ENCODE measurements around the gene FAM83C. TPM values are rescaled to one million over a fixed set of nuclear protein-coding genes. Genes with fewer than 3 reads are reported as not detected.

FAM83C gene
- not detected for total RNA-seq

GRCh38 chr20:35291654-35292503 is at the start of gene FAM83C:
TSS of gene FAM83C (minus strand) at chr20:35292425. CDS start at chr20:35292304, 121 bp downstream.
- H3K4me3 ChIP-seq (ENCODE audit: low read length in 3 of 3), result no peak within 1 kb of the TSS
- H3K9me3 ChIP-seq (ENCODE audit: control insufficient read depth in 3 of 3, low read length in 3 of 3), result no peaks in the 10 kb centered on the region
- peaks cover 38 to 51% (median 48%) of the 10 kb centered on the region in 3 donors for H3K27me3 ChIP-seq (ENCODE audit: control insufficient read depth in 3 of 3, insufficient read depth in 3 of 3, low read length in 3 of 3)
- H3K9ac ChIP-seq (ENCODE audit: low read depth in 1 of 3, low read length in 3 of 3), result no peak within 1 kb of the TSS
- H3K36me3 ChIP-seq (ENCODE audit: control insufficient read depth in 3 of 3, insufficient read depth in 3 of 3, low read length in 3 of 3), result no peaks in the 10 kb centered on the region
- no peaks in the 10 kb centered on the region for H3K4me1 ChIP-seq (ENCODE audit: control insufficient read depth in 3 of 3, insufficient read depth in 3 of 3, low read length in 3 of 3)
- H3K27ac ChIP-seq (ENCODE audit: low read depth, low read length), result no peak within 1 kb of the TSS

GRCh38 chr20:35341366-35342028 is 49.3 kb upstream of the FAM83C start:
- H3K27me3 ChIP-seq (ENCODE audit: control insufficient read depth in 3 of 3, insufficient read depth in 3 of 3, low read length in 3 of 3), result no peaks in the 10 kb centered on the region
- peaks cover 15 to 17% (median 17%) of the 10 kb centered on the region in 3 donors for H3K36me3 ChIP-seq (ENCODE audit: control insufficient read depth in 3 of 3, insufficient read depth in 3 of 3, low read length in 3 of 3)
- peaks cover 0 to 18% (median 9%) of the 10 kb centered on the region in 3 donors for H3K4me1 ChIP-seq (ENCODE audit: control insufficient read depth in 3 of 3, insufficient read depth in 3 of 3, low read length in 3 of 3)
- no peak overlapping the region for H3K27ac ChIP-seq (ENCODE audit: low read depth, low read length)
- H3K4me3 ChIP-seq (ENCODE audit: low read length in 3 of 3), result no peak overlapping the region
- H3K9ac ChIP-seq (ENCODE audit: low read depth in 1 of 3, low read length in 3 of 3), result no peak overlapping the region
- no peaks in the 10 kb centered on the region for H3K9me3 ChIP-seq (ENCODE audit: control insufficient read depth in 3 of 3, low read length in 3 of 3)

GRCh38 chr20:35340436-35340835 is 48.2 kb upstream of the FAM83C start:
- Histone ChIP-seq H3K27me3 (ENCODE audit: control insufficient read depth in 3 of 3, insufficient read depth in 3 of 3, low read length in 3 of 3) (no peaks in the 10 kb centered on the region), H3K27ac (ENCODE audit: low read depth, low read length) (no peak overlapping the region), H3K9ac (ENCODE audit: low read depth in 1 of 3, low read length in 3 of 3) (no peak overlapping the region), H3K4me1 (ENCODE audit: control insufficient read depth in 3 of 3, insufficient read depth in 3 of 3, low read length in 3 of 3) (peaks cover 0 to 18% (median 9%) of the 10 kb centered on the region in 3 donors), H3K4me3 (ENCODE audit: low read length in 3 of 3) (no peak overlapping the region), H3K36me3 (ENCODE audit: control insufficient read depth in 3 of 3, insufficient read depth in 3 of 3, low read length in 3 of 3) (peaks cover 6 to 11% (median 8%) of the 10 kb centered on the region in 3 donors), H3K9me3 (ENCODE audit: control insufficient read depth in 3 of 3, low read length in 3 of 3) (no peaks in the 10 kb centered on the region)

DNA sequence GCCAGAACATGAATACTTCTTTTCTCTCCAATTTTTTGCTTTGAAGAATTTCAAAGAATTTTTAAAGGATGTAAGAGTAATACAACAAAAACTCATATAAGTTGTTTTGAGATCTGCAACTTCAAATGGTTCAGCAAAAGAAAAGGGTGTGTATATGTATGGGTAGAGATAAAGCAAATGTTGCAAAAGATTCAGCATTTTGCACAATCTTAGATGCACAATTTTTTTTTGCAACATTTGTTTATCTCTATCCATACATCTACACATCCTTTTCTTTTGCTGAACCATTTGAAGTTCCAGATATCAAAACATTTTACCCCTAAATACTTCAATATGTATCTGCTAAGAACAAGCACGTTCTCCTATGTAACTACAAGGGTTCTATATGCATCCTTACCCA is 47.4 kb upstream of the FAM83C start:
- Histone ChIP-seq H3K9ac (ENCODE audit: low read depth in 1 of 3, low read length in 3 of 3) (no peak overlapping the region), H3K36me3 (ENCODE audit: control insufficient read depth in 3 of 3, insufficient read depth in 3 of 3, low read length in 3 of 3) (peaks cover 3 to 8% (median 4%) of the 10 kb centered on the region in 3 donors), H3K27ac (ENCODE audit: low read depth, low read length) (no peak overlapping the region)

DNA sequence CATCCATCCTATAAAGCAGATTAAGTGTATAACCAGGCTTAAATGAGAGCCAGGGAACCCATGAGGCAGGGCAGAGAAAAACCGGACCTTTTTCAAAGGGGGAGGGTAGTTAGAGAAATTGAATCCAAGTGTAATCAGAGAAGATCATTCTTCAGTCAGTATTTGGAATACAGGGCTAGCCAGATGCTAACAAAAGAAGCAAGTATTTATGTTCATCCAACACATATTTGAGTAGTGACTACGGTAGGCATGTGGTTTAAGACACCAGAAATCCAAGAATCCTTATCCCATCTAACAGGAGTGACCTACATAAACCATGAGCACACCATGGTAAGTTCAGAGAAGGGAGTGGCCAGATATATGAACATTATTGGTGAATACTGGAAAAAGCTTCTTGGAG is 46.8 kb upstream of the FAM83C start:
- Histone ChIP-seq H3K4me1 (ENCODE audit: control insufficient read depth in 3 of 3, insufficient read depth in 3 of 3, low read length in 3 of 3) (peaks cover 0 to 10% (median 9%) of the 10 kb centered on the region in 3 donors), H3K9ac (ENCODE audit: low read depth in 1 of 3, low read length in 3 of 3) (no peak overlapping the region), H3K27ac (ENCODE audit: low read depth, low read length) (no peak overlapping the region), H3K27me3 (ENCODE audit: control insufficient read depth in 3 of 3, insufficient read depth in 3 of 3, low read length in 3 of 3) (no peaks in the 10 kb centered on the region), H3K4me3 (ENCODE audit: low read length in 3 of 3) (no peak overlapping the region), H3K9me3 (ENCODE audit: control insufficient read depth in 3 of 3, low read length in 3 of 3) (no peaks in the 10 kb centered on the region), H3K36me3 (ENCODE audit: control insufficient read depth in 3 of 3, insufficient read depth in 3 of 3, low read length in 3 of 3) (peaks cover 0 to 4% (median 0%) of the 10 kb centered on the region in 3 donors)

More for the DNA sequence above, 47.4 kb upstream of the FAM83C start:
- no peak overlapping the region for H3K4me3 ChIP-seq (ENCODE audit: low read length in 3 of 3)
- H3K4me1 ChIP-seq (ENCODE audit: control insufficient read depth in 3 of 3, insufficient read depth in 3 of 3, low read length in 3 of 3), result peaks cover 0 to 16% (median 9%) of the 10 kb centered on the region in 3 donors
- no peaks in the 10 kb centered on the region for H3K27me3 ChIP-seq (ENCODE audit: control insufficient read depth in 3 of 3, insufficient read depth in 3 of 3, low read length in 3 of 3)
- H3K9me3 ChIP-seq (ENCODE audit: control insufficient read depth in 3 of 3, low read length in 3 of 3), result no peaks in the 10 kb centered on the region

GRCh38 chr20:35334311-35335101 is 42.3 kb upstream of the FAM83C start:
- Histone ChIP-seq H3K9me3 (ENCODE audit: control insufficient read depth in 3 of 3, low read length in 3 of 3) (no peaks in the 10 kb centered on the region), H3K9ac (ENCODE audit: low read depth in 1 of 3, low read length in 3 of 3) (no peak overlapping the region), H3K36me3 (ENCODE audit: control insufficient read depth in 3 of 3, insufficient read depth in 3 of 3, low read length in 3 of 3) (no peaks in the 10 kb centered on the region), H3K4me1 (ENCODE audit: control insufficient read depth in 3 of 3, insufficient read depth in 3 of 3, low read length in 3 of 3) (peaks cover 0 to 5% (median 0%) of the 10 kb centered on the region in 3 donors), H3K4me3 (ENCODE audit: low read length in 3 of 3) (no peak overlapping the region), H3K27me3 (ENCODE audit: control insufficient read depth in 3 of 3, insufficient read depth in 3 of 3, low read length in 3 of 3) (no peaks in the 10 kb centered on the region), H3K27ac (ENCODE audit: low read depth, low read length) (no peak overlapping the region)

DNA sequence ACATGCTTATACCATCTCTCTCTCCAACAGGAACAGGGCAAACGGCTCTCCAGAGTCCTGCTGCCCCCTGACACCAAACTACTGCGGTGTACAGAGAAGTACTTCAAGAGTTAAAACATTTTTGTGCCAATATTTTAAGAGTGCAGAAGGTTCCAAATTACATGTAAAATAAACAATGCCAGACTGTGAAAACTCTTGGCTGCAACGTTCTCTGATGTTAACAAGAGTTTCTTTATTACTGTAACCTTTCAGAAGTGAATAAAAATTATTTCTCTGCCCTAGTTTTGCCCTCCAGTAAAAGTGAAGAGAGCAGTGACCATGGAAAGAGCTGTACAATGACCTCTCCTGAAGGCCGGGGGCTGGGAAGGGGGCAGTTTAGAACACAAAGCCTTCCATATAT is 41.4 kb upstream of the FAM83C start:
- H3K4me3 ChIP-seq (ENCODE audit: low read length in 3 of 3), result no peak overlapping the region
- no peaks in the 10 kb centered on the region for H3K4me1 ChIP-seq (ENCODE audit: control insufficient read depth in 3 of 3, insufficient read depth in 3 of 3, low read length in 3 of 3)
- H3K27ac ChIP-seq (ENCODE audit: low read depth, low read length), result no peak overlapping the region
- H3K9ac ChIP-seq (ENCODE audit: low read depth in 1 of 3, low read length in 3 of 3), result no peak overlapping the region
- no peaks in the 10 kb centered on the region for H3K27me3 ChIP-seq (ENCODE audit: control insufficient read depth in 3 of 3, insufficient read depth in 3 of 3, low read length in 3 of 3)
- no peaks in the 10 kb centered on the region for H3K9me3 ChIP-seq (ENCODE audit: control insufficient read depth in 3 of 3, low read length in 3 of 3)
- peaks cover 0 to 1% (median 0%) of the 10 kb centered on the region in 3 donors for H3K36me3 ChIP-seq (ENCODE audit: control insufficient read depth in 3 of 3, insufficient read depth in 3 of 3, low read length in 3 of 3)

DNA sequence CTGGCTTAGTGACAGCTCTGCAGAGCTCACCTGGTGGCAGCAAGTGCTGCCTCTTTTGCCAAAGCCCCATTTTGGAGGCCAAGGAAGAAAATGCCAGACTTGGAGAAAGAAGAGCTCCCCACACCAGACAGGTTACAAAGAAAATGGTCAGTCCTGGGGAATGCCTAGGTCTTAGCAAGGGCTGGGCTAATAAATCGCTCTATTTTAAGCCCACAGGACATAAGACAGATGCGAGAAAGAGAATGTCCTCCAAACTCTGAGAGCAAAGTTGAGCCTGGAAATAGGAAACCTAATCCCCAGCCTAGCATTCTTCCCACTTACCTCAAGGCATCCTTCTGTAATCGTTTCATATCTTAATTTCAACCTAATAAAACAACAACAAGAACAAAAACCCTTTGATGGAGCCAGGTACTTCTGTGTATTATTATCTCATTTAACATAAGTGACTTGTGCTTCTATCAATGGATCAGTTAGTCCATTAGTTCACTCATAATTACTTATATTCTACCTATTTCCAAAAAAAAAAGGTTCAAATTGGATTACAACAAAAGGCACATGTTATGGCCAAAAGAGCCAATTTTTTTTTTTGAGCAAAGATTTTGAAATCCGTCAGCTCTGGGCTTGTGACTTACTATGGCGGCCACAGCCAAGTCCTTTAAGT is 40.4 kb upstream of the FAM83C start:
- no peak overlapping the region for H3K27ac ChIP-seq (ENCODE audit: low read depth, low read length)
- no peaks in the 10 kb centered on the region for H3K4me1 ChIP-seq (ENCODE audit: control insufficient read depth in 3 of 3, insufficient read depth in 3 of 3, low read length in 3 of 3)
- no peak overlapping the region for H3K9ac ChIP-seq (ENCODE audit: low read depth in 1 of 3, low read length in 3 of 3)
- no peaks in the 10 kb centered on the region for H3K9me3 ChIP-seq (ENCODE audit: control insufficient read depth in 3 of 3, low read length in 3 of 3)
- H3K4me3 ChIP-seq (ENCODE audit: low read length in 3 of 3), result no peak overlapping the region
- peaks cover 0 to 4% (median 0%) of the 10 kb centered on the region in 3 donors for H3K36me3 ChIP-seq (ENCODE audit: control insufficient read depth in 3 of 3, insufficient read depth in 3 of 3, low read length in 3 of 3)
- no peaks in the 10 kb centered on the region for H3K27me3 ChIP-seq (ENCODE audit: control insufficient read depth in 3 of 3, insufficient read depth in 3 of 3, low read length in 3 of 3)

GRCh38 chr20:35329435-35330139 is 37.4 kb upstream of the FAM83C start:
- no peaks in the 10 kb centered on the region for H3K9me3 ChIP-seq (ENCODE audit: control insufficient read depth in 3 of 3, low read length in 3 of 3)
- peaks cover 0 to 4% (median 0%) of the 10 kb centered on the region in 3 donors for H3K36me3 ChIP-seq (ENCODE audit: control insufficient read depth in 3 of 3, insufficient read depth in 3 of 3, low read length in 3 of 3)
- no peak overlapping the region for H3K27ac ChIP-seq (ENCODE audit: low read depth, low read length)
- peaks cover 8 to 19% (median 17%) of the 10 kb centered on the region in 3 donors for H3K4me1 ChIP-seq (ENCODE audit: control insufficient read depth in 3 of 3, insufficient read depth in 3 of 3, low read length in 3 of 3)
- H3K9ac ChIP-seq (ENCODE audit: low read depth in 1 of 3, low read length in 3 of 3), result no peak overlapping the region
- no peaks in the 10 kb centered on the region for H3K27me3 ChIP-seq (ENCODE audit: control insufficient read depth in 3 of 3, insufficient read depth in 3 of 3, low read length in 3 of 3)
- H3K4me3 ChIP-seq (ENCODE audit: low read length in 3 of 3), result no peak overlapping the region
